ENCODE results near the gene FBXL16. TPM values are rescaled to one million over a fixed set of nuclear protein-coding genes. Genes with fewer than 3 reads are reported as not detected.

Gene FBXL16
- total RNA-seq, 1 donor from 2014 or later = 6.4 TPM

DNA sequence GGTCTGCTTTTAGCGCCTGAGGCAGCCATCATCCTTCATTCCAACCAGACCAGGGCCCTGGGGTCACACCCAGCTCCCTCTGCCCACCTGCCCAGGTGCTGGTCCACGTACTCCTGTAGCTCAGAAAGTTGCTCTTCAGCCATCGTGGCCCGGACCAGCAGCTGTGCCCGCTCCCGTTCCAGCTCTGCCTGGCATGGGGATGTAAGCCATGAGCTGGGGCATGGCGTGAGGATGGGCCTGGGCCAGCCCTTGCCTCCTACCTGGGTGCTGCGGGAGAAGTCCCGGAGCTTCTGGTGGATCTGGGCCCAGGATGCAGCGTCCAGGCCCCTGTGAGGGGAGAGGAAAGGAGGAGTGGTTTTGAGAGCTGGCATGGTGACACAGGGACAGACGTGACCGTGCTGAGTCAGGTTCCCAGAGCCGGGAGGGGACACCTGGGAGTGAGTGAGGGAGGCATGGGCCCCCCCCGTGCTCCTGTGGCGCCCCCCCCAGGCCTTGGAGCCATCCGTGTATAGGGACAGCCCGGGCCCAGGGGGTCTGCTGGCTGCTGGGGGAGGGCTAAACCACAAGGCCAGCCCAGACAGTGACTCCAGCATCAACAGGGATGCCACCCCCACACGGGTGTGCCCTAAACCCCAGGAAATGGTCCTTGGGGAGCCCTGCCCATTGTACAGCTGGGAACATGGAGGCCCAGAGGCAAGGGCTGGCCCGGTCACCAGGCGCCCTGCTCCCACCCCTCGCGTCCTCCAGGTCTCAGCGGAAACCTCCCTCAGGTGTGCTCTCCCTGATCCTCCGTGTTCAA is 17.4 kb upstream of the FBXL16 start:
- intact Hi-C loops (cut with micrococcal nuclease) = no loop called here
- H3K4me3 Mint-ChIP-seq = peak overlapping the region; percentile 30
- peaks cover 3% of the 10 kb centered on the region for H3K4me1 Mint-ChIP-seq
- H3K27me3 Mint-ChIP-seq = peaks cover 14% of the 10 kb centered on the region
- H3K27ac Mint-ChIP-seq = no peak overlapping the region
- H3K9me3 Mint-ChIP-seq = no peaks in the 10 kb centered on the region
- no peak for DNase-seq
- H3K36me3 Mint-ChIP-seq (ENCODE audit: low read depth) = no peaks in the 10 kb centered on the region

DNA sequence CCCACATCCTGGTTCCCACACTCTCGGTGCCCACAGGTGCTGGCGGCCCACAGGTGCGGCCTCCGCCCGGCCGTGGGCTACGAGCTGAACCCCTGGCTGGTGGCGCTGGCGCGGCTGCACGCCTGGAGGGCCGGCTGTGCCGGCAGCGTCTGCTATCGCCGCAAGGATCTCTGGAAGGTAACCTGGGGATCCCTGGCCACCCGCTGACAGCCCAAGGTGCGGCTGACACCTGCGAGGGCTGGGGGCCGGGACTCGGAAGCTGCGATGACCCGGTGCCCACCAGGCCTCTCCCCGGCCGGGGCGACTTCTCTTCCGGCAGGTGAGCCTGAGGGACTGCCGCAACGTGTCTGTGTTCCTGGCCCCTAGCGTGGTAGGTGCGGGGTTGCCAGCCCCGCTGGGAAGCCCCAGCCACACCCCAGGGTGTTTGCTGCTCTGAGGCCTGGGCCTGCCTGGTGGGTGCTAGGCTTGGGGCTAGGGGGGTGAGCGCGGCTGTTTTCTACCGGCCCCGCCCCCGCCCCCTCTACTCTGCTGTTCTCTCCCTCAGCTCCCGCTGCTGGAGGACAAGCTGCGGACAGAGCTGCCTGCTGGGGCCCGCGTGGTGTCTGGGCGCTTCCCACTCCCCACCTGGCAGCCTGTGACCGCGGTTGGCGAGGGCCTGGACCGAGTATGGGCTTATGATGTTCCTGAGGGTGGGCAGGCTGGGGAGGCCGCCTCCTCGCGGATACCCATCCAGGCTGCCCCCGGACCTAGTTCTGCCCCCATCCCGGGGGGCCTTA is 16.4 kb upstream of the FBXL16 start:
- H3K36me3 Mint-ChIP-seq (ENCODE audit: low read depth) = no peaks in the 10 kb centered on the region
- no peak for DNase-seq
- peaks cover 14% of the 10 kb centered on the region for H3K27me3 Mint-ChIP-seq
- intact Hi-C loops (cut with micrococcal nuclease) = no loop called here
- peak overlapping the region; percentile 70 for H3K4me3 Mint-ChIP-seq
- no peak overlapping the region for H3K27ac Mint-ChIP-seq
- H3K4me1 Mint-ChIP-seq = peaks cover 3% of the 10 kb centered on the region
- H3K9me3 Mint-ChIP-seq = no peaks in the 10 kb centered on the region

DNA sequence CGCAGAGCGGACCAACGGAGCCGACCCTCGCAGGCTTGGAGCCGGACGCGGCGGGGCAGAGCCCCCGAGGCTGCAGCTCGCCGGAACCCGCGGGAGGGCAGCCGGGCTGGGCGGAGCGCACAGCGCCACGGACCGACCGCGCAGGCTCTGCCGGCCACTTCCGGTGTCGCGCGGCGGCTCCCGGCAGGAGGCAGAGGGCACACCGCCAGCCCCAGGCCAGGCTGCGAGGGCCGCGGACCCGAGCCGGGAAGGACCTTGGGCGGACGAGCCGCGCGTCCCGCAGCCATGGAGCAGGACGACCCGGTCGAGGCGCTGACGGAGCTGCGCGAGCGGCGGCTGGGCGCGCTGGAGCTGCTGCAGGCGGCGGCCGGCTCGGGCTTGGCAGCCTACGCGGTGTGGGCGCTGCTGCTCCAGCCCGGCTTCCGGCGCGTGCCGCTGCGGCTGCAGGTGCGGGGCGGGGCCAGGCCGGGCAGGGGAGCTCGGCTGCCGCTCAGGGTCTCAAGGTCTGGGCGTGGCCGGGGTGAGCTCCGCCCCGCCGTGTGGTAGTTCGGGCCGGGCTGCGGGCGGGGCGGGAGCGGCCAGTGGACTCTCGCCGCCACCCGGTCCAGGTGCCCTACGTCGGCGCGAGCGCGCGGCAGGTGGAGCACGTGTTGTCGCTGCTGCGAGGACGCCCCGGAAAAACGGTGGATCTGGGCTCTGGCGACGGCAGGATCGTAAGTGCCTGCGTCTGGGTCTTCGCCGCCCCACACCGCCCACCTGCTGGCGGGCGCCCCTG is 15.6 kb upstream of the FBXL16 start, which contains the start of gene ANTKMT:
TSS of gene ANTKMT (plus strand) at position 157 of the 775 bp plus-strand sequence. CDS start at position 286, 129 bp downstream.
- Mint-ChIP-seq H3K27me3 (peaks cover 17% of the 10 kb centered on the region), H3K27ac (peak within 1 kb of the TSS; percentile 80), H3K4me1 (peaks cover 3% of the 10 kb centered on the region), H3K9me3 (no peaks in the 10 kb centered on the region), H3K4me3 (peak within 1 kb of the TSS; percentile 85), H3K36me3 (ENCODE audit: low read depth) (no peaks in the 10 kb centered on the region)
- intact Hi-C loops (cut with micrococcal nuclease) = no loop called here
- DNase-seq = peak; percentile 91

DNA sequence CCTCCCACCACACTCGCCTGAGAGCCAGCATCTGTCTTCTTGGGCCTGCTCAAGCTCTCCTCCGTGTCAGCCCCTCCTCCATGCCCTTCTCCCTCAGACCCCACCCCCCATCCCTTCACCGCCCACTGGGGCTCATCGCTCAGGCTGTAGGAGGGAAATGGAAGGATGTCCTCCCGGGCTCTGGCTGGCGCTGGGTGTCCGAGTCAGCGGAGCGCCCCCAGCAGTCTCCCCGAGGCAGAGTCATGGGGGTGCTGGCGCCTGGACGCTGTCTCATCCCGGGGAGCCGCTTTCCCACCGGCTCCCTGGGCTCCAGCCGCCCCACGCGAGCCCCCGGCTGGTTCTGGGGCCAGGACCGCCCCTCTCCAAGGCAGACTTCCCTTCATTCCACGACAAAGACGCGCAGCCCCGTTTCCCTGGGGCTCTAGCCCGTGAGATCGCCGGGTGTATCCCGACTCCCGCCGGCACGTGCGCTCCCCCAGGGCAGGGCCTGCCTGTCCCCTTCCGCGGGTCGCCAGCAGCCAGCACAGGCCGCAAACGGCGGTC is 14.9 kb upstream of the FBXL16 start:
- Mint-ChIP-seq H3K27ac (peak overlapping the region; percentile 80), H3K36me3 (ENCODE audit: low read depth) (no peaks in the 10 kb centered on the region), H3K4me3 (peak overlapping the region; percentile 85), H3K27me3 (peaks cover 17% of the 10 kb centered on the region), H3K4me1 (peaks cover 3% of the 10 kb centered on the region), H3K9me3 (no peaks in the 10 kb centered on the region)
- intact Hi-C loops (cut with micrococcal nuclease) = no loop called here
- peak; percentile 76 for DNase-seq

DNA sequence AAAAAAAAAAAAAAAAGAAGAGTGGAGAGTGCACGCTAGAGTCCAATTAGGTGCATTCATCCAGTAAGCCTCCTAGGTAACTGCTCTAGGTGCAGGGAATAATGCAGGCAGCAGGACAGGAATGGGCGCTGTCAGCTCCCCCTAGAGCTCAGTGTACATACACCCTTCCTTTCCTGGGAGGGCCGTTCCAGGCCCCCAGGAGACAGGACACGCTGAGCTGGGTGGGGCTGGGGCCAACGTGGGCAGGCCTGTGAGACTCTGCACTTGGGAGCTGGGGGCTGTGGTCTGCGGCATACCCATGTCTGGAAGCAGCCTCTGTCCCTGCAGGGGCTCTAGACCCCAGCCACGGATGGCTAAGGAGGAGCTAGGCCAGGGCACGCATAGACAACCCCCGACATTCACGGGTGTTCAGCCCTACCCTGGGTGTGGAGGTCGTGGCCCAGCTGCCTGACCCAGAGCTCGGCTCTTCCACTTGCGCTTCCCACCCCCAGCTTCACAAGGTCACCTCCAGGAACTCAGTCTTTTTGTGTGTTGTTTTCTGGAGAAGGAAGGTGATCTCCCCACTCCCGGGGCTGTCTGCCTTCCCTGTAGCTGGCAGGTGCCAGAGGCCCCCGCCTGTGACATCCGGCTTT is 14.3 kb upstream of the FBXL16 start:
- Mint-ChIP-seq H3K4me1 (peaks cover 3% of the 10 kb centered on the region), H3K9me3 (no peaks in the 10 kb centered on the region), H3K4me3 (peak overlapping the region; percentile 85), H3K27ac (peak overlapping the region; percentile 80), H3K27me3 (peaks cover 17% of the 10 kb centered on the region), H3K36me3 (ENCODE audit: low read depth) (no peaks in the 10 kb centered on the region)
- no peak for DNase-seq
- intact Hi-C loops (cut with micrococcal nuclease) = no loop called here

DNA sequence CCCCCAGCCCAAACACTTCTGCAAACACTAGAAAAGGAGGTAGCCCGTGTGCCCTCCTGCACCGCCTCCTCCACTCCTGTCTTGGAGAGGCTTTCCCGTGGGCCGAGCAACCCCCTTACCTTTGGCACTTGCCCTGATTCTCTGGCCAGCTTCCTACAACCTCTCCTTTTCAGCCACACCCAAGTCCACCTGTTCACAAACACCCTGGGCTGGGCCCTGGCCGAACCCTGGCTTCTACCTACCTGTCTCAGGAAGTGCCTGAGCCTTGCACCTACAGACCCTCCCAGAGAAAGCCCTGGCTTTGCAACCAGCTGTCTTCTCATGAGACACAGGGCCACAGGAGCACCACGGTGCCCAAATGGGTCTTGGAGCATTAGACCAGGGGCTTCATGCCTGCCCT is 13.3 kb upstream of the FBXL16 start:
- H3K36me3 Mint-ChIP-seq (ENCODE audit: low read depth) = no peaks in the 10 kb centered on the region
- H3K27ac Mint-ChIP-seq = no peak overlapping the region
- peaks cover 19% of the 10 kb centered on the region for H3K27me3 Mint-ChIP-seq
- H3K4me1 Mint-ChIP-seq = peaks cover 3% of the 10 kb centered on the region
- H3K9me3 Mint-ChIP-seq = no peaks in the 10 kb centered on the region
- no peak for DNase-seq
- H3K4me3 Mint-ChIP-seq = peak overlapping the region; percentile 85
- intact Hi-C loops (cut with micrococcal nuclease) = no loop called here

DNA sequence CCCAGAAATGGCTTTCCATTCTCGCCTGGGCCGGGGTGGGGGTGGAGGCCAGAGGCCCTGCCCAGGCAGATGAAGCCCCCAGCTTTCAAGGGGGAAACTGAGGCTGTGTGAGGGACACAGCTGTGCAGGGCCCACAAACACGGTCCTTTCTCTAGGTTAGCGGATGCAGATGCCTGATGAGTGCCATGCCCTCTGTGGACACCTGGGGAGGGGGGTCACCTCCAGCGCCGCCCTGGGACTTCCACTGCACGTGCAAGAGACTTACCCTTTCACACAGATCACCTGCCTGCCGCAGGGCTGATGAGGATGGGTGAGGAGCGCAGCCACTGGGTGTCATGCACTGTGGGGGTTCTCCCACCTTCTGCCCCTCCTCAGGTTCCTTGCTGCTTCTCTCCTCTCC is 12.8 kb upstream of the FBXL16 start:
- intact Hi-C loops (cut with micrococcal nuclease) = no loop called here
- H3K36me3 Mint-ChIP-seq (ENCODE audit: low read depth) = no peaks in the 10 kb centered on the region
- no peaks in the 10 kb centered on the region for H3K9me3 Mint-ChIP-seq
- H3K4me1 Mint-ChIP-seq = peaks cover 3% of the 10 kb centered on the region
- H3K27ac Mint-ChIP-seq = no peak overlapping the region
- H3K4me3 Mint-ChIP-seq = no peak overlapping the region
- DNase-seq = no peak
- peaks cover 19% of the 10 kb centered on the region for H3K27me3 Mint-ChIP-seq

DNA sequence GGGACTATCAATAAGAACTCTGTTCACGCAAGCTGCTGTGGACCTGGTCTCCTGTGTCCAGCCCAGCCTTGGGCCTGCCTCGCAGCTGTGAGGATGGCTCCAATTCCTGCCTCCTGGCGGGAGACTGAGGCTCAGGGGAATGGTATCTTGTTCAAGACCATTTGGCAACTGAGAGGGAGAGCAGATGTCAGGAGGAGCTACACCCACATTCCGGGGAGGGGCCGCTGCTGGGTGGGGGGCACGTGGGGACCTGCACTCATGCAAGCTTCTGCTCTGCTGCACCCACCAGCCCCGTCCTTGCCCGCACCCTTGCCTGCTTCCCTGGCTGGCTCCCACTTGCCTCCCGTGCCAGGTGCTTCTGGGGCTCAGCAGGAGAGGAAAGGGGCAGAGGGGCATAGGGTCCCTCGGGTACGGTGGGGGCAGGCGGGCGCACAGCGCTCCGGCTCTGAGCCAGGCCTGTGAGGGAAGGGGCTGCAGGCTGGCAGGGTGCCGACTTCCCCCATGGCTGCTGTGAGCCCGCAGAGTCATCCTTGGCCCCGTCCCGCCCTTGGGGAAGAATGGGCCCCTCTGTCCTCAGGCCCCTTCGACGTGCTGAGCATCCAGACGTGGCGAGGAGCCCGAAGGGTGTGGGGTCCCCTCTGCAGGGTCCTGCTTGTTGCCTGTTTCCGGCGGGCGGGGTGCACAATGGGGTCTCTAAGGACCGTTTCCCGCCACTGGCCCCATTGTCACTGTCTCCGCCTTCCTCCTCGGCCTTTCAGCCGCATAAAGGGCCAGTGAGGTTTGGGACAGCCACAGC is 12.0 kb upstream of the FBXL16 start:
- intact Hi-C loops (cut with micrococcal nuclease) = no loop called here
- no peak for DNase-seq
- H3K4me1 Mint-ChIP-seq = peaks cover 6% of the 10 kb centered on the region
- no peaks in the 10 kb centered on the region for H3K36me3 Mint-ChIP-seq (ENCODE audit: low read depth)
- H3K4me3 Mint-ChIP-seq = no peak overlapping the region
- H3K9me3 Mint-ChIP-seq = no peaks in the 10 kb centered on the region
- H3K27ac Mint-ChIP-seq = no peak overlapping the region
- peaks cover 22% of the 10 kb centered on the region for H3K27me3 Mint-ChIP-seq

DNA sequence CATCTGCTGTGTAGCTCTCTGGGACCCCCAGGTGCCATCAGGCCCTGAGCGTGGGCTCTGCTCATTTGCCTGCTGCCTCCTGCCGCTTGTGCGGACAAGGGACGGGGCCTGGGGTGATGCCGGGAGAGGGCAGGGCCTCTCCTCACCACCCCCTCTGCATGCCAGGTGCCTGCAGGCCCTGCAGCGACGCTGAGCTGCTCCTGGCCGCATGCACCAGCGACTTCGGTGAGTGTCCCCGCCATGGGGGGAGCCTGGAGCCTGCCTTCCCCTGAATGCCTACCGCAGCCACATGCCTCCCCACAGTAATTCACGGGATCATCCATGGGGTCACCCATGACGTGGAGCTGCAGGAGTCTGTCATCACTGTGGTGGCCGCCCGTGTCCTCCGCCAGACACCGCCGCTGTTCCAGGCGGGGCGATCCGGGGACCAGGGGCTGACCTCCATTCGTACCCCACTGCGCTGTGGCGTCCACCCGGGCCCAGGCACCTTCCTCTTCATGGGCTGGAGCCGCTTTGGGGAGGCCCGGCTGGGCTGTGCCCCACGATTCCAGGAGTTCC is 11.2 kb upstream of the FBXL16 start:
- H3K27me3 Mint-ChIP-seq = peaks cover 23% of the 10 kb centered on the region
- DNase-seq = no peak
- no peaks in the 10 kb centered on the region for H3K36me3 Mint-ChIP-seq (ENCODE audit: low read depth)
- intact Hi-C loops (cut with micrococcal nuclease) = no loop called here
- no peaks in the 10 kb centered on the region for H3K9me3 Mint-ChIP-seq
- peaks cover 7% of the 10 kb centered on the region for H3K4me1 Mint-ChIP-seq
- no peak overlapping the region for H3K27ac Mint-ChIP-seq
- no peak overlapping the region for H3K4me3 Mint-ChIP-seq

DNA sequence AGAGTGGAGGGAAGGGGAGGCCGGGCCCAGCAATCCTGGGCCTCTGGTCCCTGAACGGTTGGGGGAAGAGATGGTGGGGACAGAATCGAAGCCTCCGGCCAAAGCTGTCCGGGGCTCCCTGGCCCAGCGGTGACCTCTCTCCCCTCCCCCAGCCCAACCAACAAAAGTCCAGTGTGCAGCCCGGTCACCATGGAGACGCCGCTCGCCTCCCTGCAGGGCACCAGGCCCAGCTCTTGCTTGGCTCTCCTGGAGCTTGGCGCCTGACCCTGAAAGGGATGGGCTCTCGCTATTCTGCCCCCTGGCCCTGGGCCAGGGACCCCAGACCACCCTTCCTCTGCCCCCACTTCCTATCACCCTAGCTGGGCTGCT is 10.6 kb upstream of the FBXL16 start:
- Mint-ChIP-seq H3K27ac (no peak overlapping the region), H3K4me1 (peaks cover 7% of the 10 kb centered on the region), H3K4me3 (peak overlapping the region; percentile 62), H3K36me3 (ENCODE audit: low read depth) (no peaks in the 10 kb centered on the region), H3K9me3 (no peaks in the 10 kb centered on the region), H3K27me3 (peaks cover 24% of the 10 kb centered on the region)
- DNase-seq = no peak
- intact Hi-C loops (cut with micrococcal nuclease) = no loop called here

DNA sequence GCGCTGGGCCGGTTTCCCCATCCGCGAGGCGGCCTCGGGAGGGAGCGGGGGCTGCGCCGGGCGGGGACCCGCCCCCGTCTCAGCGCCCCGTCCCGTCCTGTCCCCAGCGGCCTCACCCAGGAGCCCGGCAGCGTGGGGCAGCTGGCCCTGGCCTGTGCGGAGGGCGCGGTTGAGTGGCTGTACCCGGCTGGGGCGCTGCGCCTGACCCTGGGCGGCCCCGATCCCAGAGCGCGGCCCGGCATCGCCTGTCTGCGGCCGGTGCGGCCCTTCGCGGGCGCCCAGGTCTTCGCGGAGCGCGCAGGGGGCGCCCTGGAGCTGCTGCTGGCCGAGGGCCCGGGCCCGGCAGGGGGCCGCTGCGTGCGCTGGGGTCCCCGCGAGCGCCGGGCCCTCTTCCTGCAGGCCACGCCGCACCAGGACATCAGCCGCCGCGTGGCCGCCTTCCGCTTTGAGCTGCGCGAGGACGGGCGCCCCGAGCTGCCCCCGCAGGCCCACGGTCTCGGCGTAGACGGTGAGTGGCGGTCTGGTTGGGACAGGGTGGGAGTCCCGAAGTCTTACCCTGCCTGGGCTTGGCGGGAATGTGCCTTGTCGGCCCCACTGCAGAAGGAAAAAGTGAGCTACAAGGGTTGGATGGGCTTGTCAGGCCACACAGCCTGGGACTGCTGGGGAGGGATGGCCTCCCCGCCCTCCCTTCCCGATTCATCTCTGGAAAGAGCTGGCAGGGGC is 10.0 kb upstream of the FBXL16 start:
- Mint-ChIP-seq H3K27ac (no peak overlapping the region), H3K4me3 (peak overlapping the region; percentile 62), H3K4me1 (peaks cover 7% of the 10 kb centered on the region), H3K36me3 (ENCODE audit: low read depth) (no peaks in the 10 kb centered on the region), H3K27me3 (peaks cover 24% of the 10 kb centered on the region), H3K9me3 (no peaks in the 10 kb centered on the region)
- DNase-seq = peak; percentile 74
- intact Hi-C loops (cut with micrococcal nuclease) = loop anchor here (1.0 kb wide), 1 partner anchor 26 kb away; no protein-coding TSS in a partner anchor

Data from activated CD4-positive, alpha-beta T cell treated with anti-CD3 and anti-CD28 coated beads, Interleukin-2, amount 10 ng/mL, durations not matched to agents 24 days and 14 days (primary cell).